Activated CD4-positive, alpha-beta T cell treated with anti-CD3 and anti-CD28 coated beads for 1 hour (primary cell): ENCODE results near the gene MYO10.
"Not testable (repeated sequence)": the region's sequence is repeated elsewhere in the genome, so short reads cannot be mapped to it uniquely, and the experiment has no call there.

Experiments used
- DNase-seq: peaks from one replicate; pipeline ENCODE4 v3.0.0-alpha.2; 2020

Gene MYO10

DNA sequence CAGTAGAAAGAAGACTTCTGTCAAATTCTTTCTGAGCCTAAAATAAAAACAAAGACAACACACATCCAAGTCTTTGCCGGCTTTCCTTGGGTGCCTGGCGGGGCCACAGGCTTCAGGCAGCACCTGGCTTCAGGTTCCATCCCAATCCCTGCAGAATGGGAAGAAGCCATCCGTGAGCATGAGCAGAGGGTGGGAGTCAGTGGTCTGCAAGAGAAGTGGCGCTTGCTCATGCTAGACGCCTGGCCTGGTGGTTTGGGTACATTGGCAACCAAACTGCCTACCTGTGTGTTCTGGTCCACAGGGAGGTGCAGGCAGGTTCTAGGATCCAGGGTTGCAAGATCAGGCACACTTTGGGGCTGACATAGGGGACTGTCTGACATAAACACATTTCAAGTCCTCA, 271.7 kb downstream of the MYO10 start:
- DNase-seq, result no peak

DNA sequence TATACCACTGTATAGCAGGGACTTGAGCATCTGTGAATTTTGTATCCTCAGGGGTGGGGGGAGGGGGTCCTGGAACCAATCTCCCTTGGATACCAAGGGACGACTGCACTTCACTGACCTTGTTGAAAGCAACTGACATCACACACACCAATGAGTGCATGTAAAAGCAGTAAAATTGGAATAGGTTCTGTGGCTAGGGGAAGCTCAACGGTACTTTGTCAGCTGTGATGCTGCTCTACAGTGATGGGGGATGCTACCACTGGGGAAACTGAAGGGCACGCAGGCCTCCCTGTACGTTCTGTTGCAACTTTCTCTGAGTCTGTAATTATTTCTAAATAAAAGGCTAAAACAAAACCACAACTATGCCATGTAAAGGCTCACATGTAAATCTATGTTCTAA, 272.2 kb downstream of the MYO10 start:
- no peak for DNase-seq

DNA sequence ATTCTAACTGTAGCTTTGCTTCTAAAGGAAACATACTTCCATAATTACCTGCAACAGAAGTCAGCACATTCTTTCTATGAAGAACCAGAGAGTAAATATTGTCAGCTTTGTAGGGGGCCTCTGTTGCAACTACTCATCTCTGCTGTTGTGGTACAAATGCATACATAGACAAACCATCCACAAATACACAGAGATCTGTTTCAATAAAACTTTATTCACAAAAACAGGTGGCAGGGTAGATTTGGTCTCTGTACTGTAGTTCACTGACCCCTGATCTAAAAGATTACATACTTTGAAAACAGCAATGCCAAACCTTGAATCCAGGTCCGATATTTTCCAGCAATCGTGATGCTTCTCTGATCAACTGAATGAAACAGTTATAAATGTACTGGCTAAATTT, 274.4 kb downstream of the MYO10 start:
- DNase-seq, result no peak

DNA sequence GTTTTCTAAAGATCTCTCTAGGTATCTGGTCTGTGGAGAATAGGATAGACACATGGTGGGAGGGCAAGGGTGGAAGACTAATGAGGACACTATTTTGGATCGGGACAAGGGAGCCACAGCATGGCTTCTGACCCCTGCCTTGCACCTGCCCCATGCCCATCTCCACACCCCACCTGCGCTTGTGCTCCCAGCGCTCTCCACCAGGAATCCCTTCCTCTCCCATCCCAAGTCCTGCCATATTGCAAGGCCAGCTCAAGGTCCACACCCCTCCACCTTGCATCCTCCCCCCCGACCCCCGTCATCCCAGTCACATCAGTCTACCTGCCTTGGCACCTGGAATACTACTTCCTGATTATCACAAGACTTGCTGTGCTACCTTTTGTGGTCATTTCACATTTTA, 275.1 kb downstream of the MYO10 start:
- no peak for DNase-seq

DNA sequence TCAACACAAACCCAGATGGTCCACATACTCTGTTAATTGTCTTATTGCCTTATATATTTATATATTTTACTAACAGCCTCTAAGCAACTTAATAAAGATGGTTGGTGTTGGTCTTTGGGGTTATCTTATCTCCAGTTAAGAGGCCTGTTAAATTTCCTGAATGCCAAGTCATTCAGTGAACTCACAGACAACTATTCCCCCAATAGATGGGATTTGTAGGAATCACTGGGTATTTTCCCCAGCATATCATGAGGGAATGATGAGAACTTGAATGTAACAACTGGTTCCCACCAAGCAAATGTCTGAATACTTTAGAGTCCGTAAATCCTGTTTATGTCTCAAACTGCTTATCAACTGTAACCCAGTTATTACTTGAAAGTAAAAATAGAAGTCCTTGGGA, 276.6 kb downstream of the MYO10 start:
- no peak for DNase-seq

DNA sequence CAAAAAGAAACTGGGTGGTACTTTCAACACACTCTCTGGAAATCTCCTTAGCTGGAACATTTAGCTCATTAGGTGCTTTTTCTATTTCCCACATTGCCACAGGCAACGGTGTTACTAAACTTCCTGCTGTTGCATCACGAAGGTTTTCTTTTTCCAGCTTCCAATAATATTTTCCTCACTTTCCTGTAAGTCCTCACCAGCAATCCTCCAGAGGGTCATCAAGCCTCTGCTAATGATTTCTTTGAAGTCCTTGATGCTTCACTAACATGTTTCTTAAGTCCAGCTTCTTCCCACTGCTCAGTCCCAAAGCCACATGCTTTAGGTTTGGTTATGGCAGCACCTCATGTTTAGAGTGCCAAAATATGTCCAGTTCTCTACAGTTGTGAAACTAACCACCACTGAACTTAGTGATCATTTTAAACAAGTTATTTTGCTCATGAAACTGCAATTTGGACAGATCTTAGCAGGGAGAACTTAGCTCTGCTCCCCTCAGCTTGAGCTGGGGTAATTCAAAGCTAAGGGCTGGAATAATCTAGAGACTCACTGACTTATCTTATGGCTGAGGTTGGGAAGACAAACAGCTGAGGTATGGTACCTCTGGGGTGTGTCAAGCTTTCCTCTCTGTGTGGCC, 279.4 kb downstream of the MYO10 start:
- DNase-seq, result no peak

DNA sequence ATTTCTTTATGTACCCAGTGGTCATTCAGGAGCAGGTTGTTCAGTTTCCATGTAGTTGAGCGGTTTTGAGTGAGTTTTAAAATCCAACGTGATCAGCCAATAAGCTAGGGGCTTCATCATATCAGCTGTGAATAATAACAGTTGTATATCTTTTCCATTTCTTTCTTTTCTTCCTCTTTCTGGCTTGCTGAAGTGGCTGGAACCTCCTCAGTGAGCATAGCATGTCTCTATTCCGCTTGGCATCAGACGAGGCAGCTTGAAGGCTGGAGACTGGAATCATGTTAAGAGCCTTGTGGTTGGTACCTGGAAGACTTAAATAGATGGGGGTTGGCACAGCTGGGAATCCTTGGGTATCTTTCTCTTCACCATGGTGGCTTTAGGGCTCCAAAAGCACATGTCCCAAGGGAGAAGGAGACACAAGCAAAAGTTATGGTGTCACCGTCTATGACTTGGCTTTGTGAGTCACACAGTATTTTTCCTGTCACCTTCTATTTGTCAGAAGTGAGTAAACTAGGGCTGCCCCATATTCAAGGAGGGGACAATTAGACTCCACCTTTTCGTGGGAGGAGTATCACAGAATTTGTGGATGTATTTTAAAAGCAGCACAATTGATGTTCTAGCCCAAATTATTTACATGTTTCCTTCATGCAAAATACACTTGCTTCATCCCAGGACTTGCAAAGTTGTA, 281.3 kb downstream of the MYO10 start:
- no peak for DNase-seq

DNA sequence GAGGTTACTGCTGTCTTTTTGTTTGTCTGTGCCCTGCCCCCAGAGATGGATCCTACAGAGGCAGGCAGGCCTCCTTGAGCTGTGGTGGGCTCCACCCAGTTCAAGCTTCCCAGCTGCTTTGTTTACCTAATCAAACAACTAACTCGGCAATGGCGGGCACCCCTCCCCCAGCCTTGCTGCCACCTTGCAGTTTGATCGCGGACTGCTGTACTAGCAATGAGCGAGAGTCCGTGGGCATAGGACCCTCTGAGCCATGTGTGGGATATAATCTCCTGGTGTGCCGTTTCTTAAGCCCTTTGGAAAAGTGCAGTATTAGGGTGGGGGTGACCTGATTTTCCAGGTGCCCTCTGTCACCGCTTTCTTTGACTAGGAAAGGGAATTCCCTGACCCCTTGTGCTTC, 287.3 kb downstream of the MYO10 start:
- not testable (repeated sequence) for DNase-seq

DNA sequence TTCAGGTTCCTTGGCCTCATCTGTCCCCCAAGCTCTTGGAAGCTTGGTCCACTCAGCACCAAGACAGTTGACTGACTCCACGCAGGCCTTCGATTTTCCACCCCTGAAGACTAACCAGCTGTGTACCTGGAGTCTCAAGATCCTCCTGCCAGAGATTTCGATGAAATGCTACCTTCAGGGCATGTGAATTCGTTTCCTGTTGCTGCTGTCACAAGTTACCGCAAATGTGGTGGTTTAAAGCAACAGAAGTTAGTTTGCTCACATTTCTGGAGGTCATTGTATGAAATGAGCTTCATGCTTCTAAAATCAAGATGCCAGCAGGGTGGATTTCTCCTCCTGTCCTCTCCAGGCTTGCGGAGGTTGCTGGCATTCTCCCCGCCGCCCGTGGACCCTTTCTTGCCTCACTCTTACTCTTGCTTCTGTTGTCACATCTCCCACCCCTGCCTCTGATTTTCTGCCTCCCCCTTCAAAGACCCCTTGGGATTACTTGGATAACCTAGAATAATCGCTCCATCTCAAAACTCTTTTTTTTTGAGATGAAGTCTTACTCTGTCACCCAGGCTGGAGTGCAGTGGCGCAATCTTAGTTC, 291.7 kb downstream of the MYO10 start:
- DNase-seq, result no peak

DNA sequence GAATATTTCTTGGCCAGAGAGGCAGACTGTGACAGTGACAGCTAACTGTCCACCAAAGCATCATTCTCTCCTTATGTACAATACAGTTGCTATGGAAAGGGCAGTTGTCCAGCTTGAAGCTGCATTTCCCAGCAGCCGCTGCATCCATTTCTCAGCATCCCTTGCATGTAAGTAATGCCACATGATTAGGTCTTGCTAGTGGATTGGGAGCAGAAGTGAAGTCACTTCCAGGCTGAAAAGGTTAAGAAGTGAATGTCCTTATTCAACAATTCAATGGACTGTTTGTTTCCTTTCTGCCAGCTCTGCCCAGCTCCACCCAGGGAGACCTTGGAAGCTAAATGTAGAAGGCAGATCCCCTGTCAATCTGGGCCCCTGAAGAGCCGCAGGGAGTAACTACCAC, 293.2 kb downstream of the MYO10 start:
- DNase-seq, result no peak

DNA sequence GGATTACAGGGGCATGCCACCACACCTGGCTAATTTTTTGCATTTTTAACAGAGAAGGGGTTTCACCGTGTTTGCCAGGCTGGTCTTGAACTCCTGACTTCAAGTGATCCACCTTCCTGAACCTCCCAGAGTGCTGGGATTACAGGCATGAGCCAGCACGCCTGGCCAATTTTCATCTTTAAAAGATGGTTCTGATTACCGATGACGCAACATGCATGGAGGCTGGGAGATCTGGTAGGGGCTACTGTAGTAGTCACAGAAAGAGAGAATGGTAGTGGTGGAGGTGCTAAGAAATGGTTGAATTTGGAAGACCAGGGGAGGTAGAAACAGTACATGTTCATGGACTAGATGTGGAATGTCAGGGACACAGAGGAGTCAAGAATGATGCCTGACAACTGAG, 296.9 kb downstream of the MYO10 start:
- no peak for DNase-seq

DNA sequence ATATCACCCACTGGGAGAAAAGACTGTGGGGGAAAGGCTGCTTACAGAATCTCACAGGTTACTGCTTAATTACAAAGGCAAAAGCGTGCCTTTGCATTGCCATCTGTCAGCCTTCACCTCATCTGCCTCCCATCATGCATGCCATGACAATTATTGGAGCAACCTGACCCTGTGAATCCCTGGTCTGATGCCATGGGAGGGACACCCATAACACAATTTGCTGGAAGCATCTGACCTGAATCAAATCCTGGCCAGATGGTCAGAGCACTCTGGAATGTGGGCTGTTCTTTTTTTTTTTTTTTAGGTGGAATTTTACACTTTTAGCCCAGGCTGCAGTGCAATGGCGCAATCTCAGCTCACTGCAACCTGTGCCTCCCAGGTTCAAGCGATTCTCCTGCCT, 307.7 kb downstream of the MYO10 start:
- DNase-seq, result no peak

DNA sequence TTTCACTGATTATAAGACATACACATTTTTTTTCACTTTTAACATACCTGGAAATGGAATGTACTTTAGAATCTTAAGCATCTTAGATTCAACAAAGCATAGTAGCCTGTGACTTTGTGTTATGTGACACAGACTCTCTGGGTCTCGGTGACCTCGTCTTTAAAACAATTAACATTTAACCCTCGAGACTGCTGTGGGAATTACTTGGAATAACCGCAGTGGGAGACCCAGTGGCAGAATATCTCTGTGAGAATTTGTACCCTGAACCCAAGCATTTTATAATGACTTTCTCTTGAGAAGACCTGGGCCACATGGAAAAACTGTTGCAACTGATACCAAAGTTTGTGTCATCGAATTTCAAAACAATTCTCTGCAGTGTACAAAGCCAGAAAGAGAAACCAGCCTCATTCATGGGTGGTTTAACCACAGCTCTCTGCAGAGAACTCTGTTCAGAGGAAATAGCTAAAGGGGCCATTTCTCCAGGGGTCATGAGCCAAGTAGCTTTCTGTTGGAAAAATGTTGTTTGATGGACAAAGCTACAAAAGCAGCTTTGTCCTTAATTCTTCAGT, 309.3 kb downstream of the MYO10 start:
- no peak for DNase-seq

DNA sequence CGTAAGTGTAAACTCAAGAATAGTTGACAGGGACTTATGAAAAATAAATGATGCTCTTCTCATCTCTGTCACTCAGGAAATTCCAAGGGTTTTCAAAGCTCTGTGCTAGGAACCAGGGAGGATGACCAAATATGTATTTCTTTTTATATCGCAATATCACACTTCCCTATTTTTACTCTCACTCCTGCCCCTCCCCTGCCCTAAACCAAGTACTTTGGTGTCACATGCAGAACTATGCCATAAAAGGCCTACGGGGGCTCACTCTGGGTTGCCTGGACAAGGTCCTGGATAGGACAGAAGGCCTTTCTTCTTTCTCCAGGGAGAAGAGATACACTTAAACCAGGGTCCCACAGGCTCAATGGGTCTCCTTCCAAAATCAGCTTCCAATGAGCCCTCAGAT, 311.0 kb downstream of the MYO10 start:
- DNase-seq, result no peak

DNA sequence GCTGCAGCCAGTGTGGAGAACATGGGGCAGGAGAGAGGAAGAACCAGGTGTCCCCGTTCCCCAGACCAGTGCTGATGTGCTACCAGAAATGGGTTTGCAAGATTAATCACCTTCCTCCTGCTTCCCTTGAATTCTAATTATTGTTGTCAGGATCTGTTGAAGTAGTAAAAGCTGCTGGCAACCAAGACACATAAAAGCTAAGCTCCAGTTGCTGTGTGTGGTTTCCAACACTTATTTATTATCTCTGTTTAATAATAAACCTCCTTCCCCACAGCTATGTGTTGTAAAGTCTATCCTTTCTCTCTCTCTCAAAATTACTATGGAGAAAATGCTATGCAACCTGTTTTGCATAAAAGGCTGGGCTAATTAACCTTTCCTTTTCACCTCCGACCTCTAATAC, 317.0 kb downstream of the MYO10 start:
- DNase-seq, result no peak

DNA sequence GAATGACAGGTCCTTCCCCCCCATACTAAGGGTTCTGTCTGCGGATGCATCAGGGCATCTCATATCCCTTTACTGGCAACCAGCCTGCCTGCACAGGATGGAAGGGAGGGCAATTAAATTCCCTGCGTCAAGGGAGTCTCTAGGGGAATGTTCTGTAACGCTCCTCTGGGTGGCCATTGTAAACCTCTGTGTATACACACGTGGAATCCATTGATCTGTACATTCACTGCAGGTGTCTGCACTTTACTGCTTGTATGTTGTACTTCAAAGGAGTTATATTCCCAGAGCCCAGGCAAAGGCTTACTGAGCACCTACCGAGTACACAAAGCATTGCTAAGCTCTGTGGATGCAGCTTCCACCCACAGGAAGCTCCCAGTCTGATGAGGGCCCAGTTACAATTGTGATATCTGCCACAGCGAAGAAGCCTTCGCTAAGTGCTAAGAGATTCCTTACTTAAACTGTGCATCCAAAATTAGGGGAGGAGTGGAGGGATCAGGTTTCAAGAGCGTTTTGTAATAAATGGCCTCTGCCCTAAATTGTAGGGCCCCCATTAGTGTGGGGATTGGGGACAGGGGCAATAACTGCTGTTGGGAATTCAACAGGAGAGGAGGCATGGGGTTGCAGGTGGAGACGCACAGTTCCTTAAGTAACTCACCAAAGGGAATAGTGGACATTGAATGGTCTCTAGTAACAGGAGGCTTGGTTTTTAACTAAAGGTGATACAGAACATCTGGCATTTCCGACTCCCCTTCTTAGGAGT, 317.8 kb downstream of the MYO10 start:
- no peak for DNase-seq

DNA sequence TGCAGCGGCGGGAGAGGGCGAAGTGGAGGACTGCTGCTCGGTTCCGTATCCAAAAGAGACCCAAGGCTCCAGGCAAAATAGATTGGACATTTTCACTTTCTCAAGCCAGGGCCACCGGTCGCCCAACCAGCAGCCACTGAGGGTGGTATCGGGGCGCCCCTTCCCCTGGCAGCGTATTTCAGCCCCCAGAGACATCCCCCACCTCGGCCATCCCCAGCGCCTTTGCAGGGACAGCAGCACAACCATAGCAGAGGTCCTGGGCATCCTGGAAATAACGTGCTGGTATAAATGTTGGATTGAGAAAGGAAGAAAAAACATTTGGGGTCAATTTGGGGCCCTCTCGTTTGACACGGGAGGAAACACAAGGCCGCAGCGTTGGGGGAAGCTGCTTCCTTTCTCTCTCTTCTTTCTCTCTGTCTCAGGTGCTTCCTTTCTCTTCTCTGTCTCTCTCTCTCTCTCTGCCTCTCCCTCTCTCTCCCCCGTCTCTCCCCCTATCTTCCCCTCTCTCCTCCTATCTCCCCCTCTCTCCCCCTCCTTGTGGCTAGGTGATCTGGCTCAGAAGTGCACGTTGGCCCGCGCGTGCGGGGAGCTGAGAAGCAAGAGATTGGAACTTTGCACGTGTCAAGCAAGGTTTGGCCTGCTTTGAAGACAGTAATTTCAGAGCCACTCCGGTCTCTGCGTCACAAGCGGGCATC, 318.7 kb downstream of the MYO10 start:
- DNase-seq, result peak; percentile 49

DNA sequence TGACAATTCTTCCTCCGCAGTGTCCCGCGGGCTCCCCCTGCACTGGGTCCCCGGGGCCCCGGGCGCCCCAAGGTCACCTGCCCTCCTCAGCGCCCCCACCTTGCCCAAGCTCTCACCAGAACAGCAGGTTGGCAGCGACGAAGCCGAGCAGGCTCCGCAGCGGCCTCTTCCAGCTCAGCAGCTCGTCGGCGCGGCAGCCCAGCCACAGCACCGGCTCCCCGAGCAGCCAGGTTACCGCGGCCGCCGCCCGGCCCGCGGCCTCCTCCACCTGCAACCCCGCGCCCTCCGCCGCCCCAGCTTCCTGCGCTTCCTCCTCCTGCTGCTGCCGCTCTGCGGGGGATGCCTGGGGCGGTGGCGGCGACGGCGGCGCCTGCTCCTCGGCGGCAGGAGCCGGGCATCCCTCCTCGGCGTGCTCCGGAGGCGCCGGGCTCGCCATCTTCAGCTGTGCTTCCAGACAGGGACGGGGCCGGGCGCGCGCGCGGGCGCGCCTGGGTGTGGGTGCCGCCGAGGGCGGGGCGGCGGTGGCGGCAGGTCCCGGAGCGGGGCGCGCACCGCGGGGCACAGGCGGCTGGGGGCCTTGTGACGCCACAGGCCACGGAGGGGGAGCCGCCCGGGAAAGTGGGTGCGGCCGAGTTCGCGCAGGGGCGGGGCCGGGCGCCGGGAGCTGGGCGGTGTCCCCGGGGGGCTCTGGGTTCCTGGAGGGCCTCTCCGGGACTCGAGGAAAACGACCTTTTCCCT, 319.4 kb downstream of the MYO10 start, which contains the start of gene RETREG1:
Gene RETREG1, minus strand, starts transcription at position 462 of the 738 bp plus-strand sequence. Its CDS starts 26 bp downstream, at position 436.
- peak; percentile 82 for DNase-seq

DNA sequence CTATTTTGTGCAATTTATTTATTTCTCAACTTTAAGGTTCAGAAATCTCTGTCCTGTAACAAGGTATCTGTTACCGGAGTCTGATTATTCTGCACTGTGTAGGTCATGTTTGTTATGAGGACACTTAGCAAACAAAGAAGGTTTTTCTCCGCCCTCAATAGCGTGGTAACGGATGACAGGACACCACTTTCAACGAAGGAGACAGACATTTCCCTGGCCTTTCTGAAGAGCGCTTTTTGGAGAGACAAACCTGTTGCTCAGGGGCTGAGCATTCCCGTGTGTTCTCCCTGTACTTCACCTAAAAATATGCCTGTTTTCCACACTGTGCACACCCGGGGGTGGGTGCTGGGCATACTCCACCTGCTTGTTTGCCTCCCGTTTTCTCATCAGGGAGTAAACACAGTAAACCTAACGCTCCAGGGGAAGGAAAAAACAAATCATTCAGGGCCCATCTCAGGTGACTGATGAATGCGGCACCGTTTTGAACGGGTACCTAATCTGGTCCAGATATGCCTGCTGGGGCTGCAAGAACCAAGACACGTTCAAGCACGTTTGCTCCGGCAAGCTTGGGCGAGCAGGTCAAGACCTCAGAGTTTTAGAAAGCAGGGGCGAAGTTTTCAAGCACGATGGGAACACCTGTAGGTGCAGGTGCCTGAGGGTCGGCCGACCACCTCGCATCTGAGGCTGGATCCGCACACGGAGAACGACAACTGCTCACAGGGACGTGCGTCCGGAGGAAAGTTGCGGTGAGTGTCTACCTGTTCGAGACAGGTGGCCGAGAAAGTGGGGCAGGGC, 320.1 kb downstream of the MYO10 start:
- DNase-seq, result no peak

DNA sequence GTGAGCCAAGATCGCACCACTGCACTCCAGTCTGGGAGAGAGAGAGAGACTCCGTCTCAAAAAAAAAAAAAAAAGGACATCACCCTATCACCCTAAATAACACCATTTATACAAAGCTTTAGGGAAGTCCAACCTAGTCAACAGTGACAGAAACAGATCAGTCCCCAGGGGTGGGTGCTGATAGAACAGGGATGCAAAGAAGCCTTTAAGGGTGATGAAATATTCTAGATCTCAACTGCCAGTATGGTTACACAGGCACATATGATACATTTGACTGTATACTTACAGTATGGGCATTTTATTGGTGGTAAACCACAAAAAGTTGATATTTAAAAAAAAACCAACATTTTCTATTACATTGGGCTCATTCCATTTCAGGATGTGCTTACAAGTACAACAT, 324.1 kb downstream of the MYO10 start:
- no peak for DNase-seq
